Measurements from ENCODE around the gene ENO1.

DNA sequence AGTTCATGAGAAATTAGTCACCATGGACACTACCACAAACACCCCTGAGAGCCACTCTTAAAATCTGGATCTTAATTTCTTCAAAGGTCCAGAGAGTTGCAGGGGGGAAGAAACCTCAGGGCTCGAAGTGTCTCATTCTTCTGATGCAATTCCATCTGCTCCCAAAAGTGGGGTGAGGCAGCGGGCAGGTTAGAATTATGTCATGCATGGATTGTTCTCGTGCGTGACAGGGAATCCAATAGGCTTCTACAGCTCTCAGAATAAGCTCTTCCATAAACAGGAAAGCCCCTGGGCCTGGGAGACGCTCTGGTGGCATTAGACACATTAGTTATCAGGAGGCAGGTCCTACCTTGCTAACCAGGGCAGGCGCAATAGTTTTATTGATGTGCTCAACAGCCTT lies 8.4 kb downstream of the ENO1 start:
- TF ChIP-seq, protein P1, sequence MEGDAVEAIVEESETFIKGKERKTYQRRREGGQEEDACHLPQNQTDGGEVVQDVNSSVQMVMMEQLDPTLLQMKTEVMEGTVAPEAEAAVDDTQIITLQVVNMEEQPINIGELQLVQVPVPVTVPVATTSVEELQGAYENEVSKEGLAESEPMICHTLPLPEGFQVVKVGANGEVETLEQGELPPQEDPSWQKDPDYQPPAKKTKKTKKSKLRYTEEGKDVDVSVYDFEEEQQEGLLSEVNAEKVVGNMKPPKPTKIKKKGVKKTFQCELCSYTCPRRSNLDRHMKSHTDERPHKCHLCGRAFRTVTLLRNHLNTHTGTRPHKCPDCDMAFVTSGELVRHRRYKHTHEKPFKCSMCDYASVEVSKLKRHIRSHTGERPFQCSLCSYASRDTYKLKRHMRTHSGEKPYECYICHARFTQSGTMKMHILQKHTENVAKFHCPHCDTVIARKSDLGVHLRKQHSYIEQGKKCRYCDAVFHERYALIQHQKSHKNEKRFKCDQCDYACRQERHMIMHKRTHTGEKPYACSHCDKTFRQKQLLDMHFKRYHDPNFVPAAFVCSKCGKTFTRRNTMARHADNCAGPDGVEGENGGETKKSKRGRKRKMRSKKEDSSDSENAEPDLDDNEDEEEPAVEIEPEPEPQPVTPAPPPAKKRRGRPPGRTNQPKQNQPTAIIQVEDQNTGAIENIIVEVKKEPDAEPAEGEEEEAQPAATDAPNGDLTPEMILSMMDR (conservative IDR thresholded peaks at IDR 0.05; ENCODE audit: low read depth, low read length), result no peak
- TF ChIP-seq MAZ (IDR thresholded peaks at IDR 0.05; ENCODE audit: borderline replicate concordance, low read depth, low read length) (no peak), POLR2A (IDR thresholded peaks at IDR 0.05; ENCODE audit: low read depth, low read length) (no peak), RCOR1 (IDR thresholded peaks at IDR 0.05; ENCODE audit: insufficient replicate concordance, low read length) (no peak), CEBPB (IDR thresholded peaks at IDR 0.05; ENCODE audit: low read depth, low read length) (no peak), RAD21 (IDR thresholded peaks at IDR 0.05; ENCODE audit: low read length) (no peak), NFE2L2 (IDR thresholded peaks at IDR 0.05; ENCODE audit: low read depth, low read length) (no peak), FOS (IDR thresholded peaks at IDR 0.05; ENCODE audit: low read depth, low read length) (no peak), MAFK (IDR thresholded peaks at IDR 0.05; ENCODE audit: low read depth, low read length) (no peak), MXI1 (IDR thresholded peaks at IDR 0.05; ENCODE audit: borderline replicate concordance, low read depth, low read length) (no peak), RFX5 (IDR thresholded peaks at IDR 0.05; ENCODE audit: low read depth, low read length) (no peak)
- TF ChIP-seq, protein P2, sequence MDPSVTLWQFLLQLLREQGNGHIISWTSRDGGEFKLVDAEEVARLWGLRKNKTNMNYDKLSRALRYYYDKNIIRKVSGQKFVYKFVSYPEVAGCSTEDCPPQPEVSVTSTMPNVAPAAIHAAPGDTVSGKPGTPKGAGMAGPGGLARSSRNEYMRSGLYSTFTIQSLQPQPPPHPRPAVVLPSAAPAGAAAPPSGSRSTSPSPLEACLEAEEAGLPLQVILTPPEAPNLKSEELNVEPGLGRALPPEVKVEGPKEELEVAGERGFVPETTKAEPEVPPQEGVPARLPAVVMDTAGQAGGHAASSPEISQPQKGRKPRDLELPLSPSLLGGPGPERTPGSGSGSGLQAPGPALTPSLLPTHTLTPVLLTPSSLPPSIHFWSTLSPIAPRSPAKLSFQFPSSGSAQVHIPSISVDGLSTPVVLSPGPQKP (IDR thresholded peaks at IDR 0.05; ENCODE audit: borderline replicate concordance, low read depth, low read length), result no peak
- TF ChIP-seq, protein P3, sequence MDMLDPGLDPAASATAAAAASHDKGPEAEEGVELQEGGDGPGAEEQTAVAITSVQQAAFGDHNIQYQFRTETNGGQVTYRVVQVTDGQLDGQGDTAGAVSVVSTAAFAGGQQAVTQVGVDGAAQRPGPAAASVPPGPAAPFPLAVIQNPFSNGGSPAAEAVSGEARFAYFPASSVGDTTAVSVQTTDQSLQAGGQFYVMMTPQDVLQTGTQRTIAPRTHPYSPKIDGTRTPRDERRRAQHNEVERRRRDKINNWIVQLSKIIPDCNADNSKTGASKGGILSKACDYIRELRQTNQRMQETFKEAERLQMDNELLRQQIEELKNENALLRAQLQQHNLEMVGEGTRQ (IDR thresholded peaks at IDR 0.05; ENCODE audit: low read depth, low read length), result no peak
